HepG2 (cell line): ENCODE data around the gene SMIM1.
A peak's percentile ranks its signal among the peaks of the same experiment; 100 is the strongest.
"Not testable (repeated sequence)": the region's sequence is repeated elsewhere in the genome, so short reads cannot be mapped to it uniquely, and the experiment has no call there.

Source experiments
- CBX5 ChIP-seq: sonication (generic); formaldehyde crosslinking; IDR thresholded peaks from 2 replicates; pipeline ENCODE4 v1.4.0; 2020; ENCODE audit warnings: missing genetic modification reagents, borderline replicate concordance
- CTCF ChIP-seq: sonication (generic); formaldehyde crosslinking; IDR thresholded peaks from 2 replicates; pipeline ENCODE4 v1.5.0; 2020; ENCODE audit warnings: mild to moderate bottlenecking, missing genetic modification reagents, moderate library complexity
- FOXA1 ChIP-seq, 2 experiments: fragments of 450-650 bp in 1 of 2; sonication (generic) in 1 of 2; formaldehyde crosslinking in 1 of 2; IDR thresholded peaks; 2 replicates each; pipeline versions ENCODE4 v1.4.0 to v1.6.1; 2016 to 2020; ENCODE audit warnings: missing genetic modification reagents in 1 of 2
- GABPA ChIP-seq, 2 experiments: IDR thresholded peaks; 2 replicates each; pipeline ENCODE4 v1.6.1; 2011 to 2016; ENCODE audit warnings: low read depth in 2 of 2, low read length in 1 of 2, missing biosample characterization in 1 of 2, missing genetic modification characterization in 1 of 2
- JUND ChIP-seq: sonication (generic); formaldehyde crosslinking; IDR thresholded peaks from 2 replicates; pipeline ENCODE4 v1.8.0; 2022; ENCODE audit warnings: mild to moderate bottlenecking, missing genetic modification reagents
- LRRFIP1 ChIP-seq: sonication (generic); formaldehyde crosslinking; conservative IDR thresholded peaks from 2 replicates; pipeline ENCODE4 v1.4.0; 2020; ENCODE audit warnings: missing genetic modification reagents
- MEIS2 ChIP-seq: sonication (generic); formaldehyde crosslinking; IDR thresholded peaks from 2 replicates; pipeline ENCODE4 v1.9.0; 2021; ENCODE audit warnings: mild to moderate bottlenecking, missing genetic modification reagents
- PATZ1 ChIP-seq: sonication (generic); formaldehyde crosslinking; IDR thresholded peaks from 2 replicates; pipeline ENCODE4 v1.4.0; 2020; ENCODE audit warnings: missing genetic modification reagents
- POLR2AphosphoS5 ChIP-seq: IDR thresholded peaks from 2 replicates; pipeline ENCODE4 v1.6.1; 2012; ENCODE audit warnings: low read depth, low read length
- ZBTB8A ChIP-seq: sonication (generic); formaldehyde crosslinking; IDR thresholded peaks from 2 replicates; pipeline ENCODE4 v1.4.0; 2020; ENCODE audit warnings: mild to moderate bottlenecking, low read depth, missing genetic modification reagents, borderline replicate concordance
- ZFP1 ChIP-seq: IDR thresholded peaks from 2 replicates; pipeline ENCODE4 v1.6.1; 2016
- ZNF749 ChIP-seq: sonication (generic); formaldehyde crosslinking; IDR thresholded peaks from 2 replicates; pipeline ENCODE4 v1.8.0; 2022; ENCODE audit warnings: mild to moderate bottlenecking, missing genetic modification reagents, moderate library complexity, borderline replicate concordance
- ZNF782 ChIP-seq: sonication (generic); formaldehyde crosslinking; IDR thresholded peaks from 2 replicates; pipeline ENCODE4 v1.4.0; 2020; ENCODE audit warnings: missing genetic modification reagents, mild to moderate bottlenecking, borderline replicate concordance
- ZNF850 ChIP-seq: sonication (generic); formaldehyde crosslinking; conservative IDR thresholded peaks from 2 replicates; pipeline ENCODE4 v1.9.0; 2021; ENCODE audit warnings: mild to moderate bottlenecking, missing genetic modification reagents

GRCh38 chr1:3724416-3725030, 48.0 kb upstream of the SMIM1 start:
- not testable (repeated sequence) for TF ChIP-seq FOXA1 (IDR thresholded peaks at IDR 0.05); FOXA1 (CRISPR knock-in tag; IDR thresholded peaks at IDR 0.05); ZNF749 (CRISPR knock-in tag); MEIS2 (CRISPR knock-in tag); POLR2AphosphoS5; ZNF850 (CRISPR knock-in tag); PATZ1 (CRISPR knock-in tag); ZBTB8A (CRISPR knock-in tag); CBX5 (CRISPR knock-in tag); LRRFIP1; ZNF782 (CRISPR knock-in tag); GABPA (IDR thresholded peaks at IDR 0.05; ENCODE audit: low read depth, low read length); GABPA (CRISPR knock-in tag; IDR thresholded peaks at IDR 0.05; ENCODE audit: low read depth); ZFP1 (CRISPR knock-in tag); JUND (CRISPR knock-in tag)
- peak; percentile 91 for TF ChIP-seq CTCF (CRISPR knock-in tag)
